ENCODE results near the gene GRK5.

The GRK5 gene

DNA sequence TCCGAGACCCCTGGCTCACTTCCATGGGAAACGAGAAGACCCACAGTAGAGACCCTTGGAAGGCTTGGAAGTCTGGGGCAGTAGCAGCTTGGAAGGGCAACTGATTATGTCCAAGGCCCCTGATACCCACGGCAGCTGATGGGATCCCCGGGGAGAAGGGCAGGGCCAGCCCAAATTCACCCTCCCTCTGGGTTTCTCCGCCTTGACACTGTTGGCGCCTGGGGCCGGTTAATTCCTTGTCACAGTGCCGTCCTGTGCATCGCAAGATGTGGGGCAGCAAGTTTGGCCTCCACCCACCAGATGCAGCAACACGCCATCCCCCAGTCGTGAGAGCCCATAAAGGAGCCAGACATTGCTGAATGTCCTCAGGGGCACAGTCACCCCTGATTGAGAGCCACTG, 245.9 kb downstream of the GRK5 start:
- Histone ChIP-seq H3K56ac (ENCODE audit: low read length) (no peak overlapping the region), H4K5ac (ENCODE audit: low read length) (no peak overlapping the region), H3K4me1 (ENCODE audit: control insufficient read depth, low read depth, low read length) (no peaks in the 10 kb centered on the region), H3K4me3 (ENCODE audit: low read length) (no peak overlapping the region), H3K27ac (ENCODE audit: low read depth, low read length) (no peak overlapping the region), H3K36me3 (ENCODE audit: control insufficient read depth, insufficient read depth, low read length) (no peaks in the 10 kb centered on the region), H3K18ac (ENCODE audit: low read length) (no peak overlapping the region), H2AK5ac (ENCODE audit: low read length) (no peak overlapping the region), H3K27me3 (ENCODE audit: insufficient read depth, low read length, poor library complexity) (no peaks in the 10 kb centered on the region), H4K8ac (ENCODE audit: low read depth, low read length) (no peak overlapping the region), H3K79me1 (ENCODE audit: low read length) (no peaks in the 10 kb centered on the region), H3K4ac (ENCODE audit: low read depth, low read length) (no peak overlapping the region), H3K4me2 (ENCODE audit: low read length) (no peak overlapping the region), H2BK120ac (ENCODE audit: low read depth, low read length) (no peak overlapping the region), H3K9ac (ENCODE audit: low read length) (no peak overlapping the region), H3K23ac (ENCODE audit: low read length) (no peak overlapping the region), H3K79me2 (ENCODE audit: control insufficient read depth, insufficient read depth, low read length) (no peaks in the 10 kb centered on the region), H2BK5ac (ENCODE audit: low read length) (no peak overlapping the region), H2BK15ac (replicated peaks; ENCODE audit: low read depth) (no peak overlapping the region)
- DNase-seq, result no peak
- no CpG with 5 or more reads among the region's 11 CpGs for WGBS (ENCODE audit: extremely low coverage, insufficient coverage, low lambda C conversion rate)

DNA sequence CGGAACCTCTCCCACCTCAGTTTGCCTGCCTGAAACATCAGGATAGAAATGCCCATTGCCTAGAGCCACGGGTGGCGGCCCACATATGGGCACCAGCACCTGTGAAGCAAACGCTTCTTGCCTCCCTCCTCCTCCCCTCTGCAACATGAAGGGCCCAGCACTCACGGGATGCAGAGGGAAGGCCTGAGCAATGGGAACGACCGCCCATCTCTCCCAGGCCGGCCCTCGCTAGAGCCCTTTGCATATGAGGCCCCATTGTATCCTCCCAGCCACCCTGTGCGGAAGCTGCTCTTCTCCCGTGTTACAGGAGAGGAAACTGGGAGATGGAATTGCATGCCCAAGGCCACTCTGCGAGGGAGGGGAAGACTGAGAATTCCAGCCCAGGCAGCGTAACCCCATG, 246.9 kb downstream of the GRK5 start:
- no peak overlapping the region for H3K18ac ChIP-seq (ENCODE audit: low read length)
- no peak overlapping the region for H3K4ac ChIP-seq (ENCODE audit: low read depth, low read length)
- no peak overlapping the region for H4K8ac ChIP-seq (ENCODE audit: low read depth, low read length)
- H3K27ac ChIP-seq (ENCODE audit: low read depth, low read length), result no peak overlapping the region
- H2BK120ac ChIP-seq (ENCODE audit: low read depth, low read length), result no peak overlapping the region
- H3K27me3 ChIP-seq (ENCODE audit: insufficient read depth, low read length, poor library complexity), result no peaks in the 10 kb centered on the region
- no peak overlapping the region for H3K56ac ChIP-seq (ENCODE audit: low read length)
- no peaks in the 10 kb centered on the region for H3K79me1 ChIP-seq (ENCODE audit: low read length)
- no CpG with 5 or more reads among the region's 13 CpGs for WGBS (ENCODE audit: extremely low coverage, insufficient coverage, low lambda C conversion rate)
- no peak overlapping the region for H3K23ac ChIP-seq (ENCODE audit: low read length)
- no peaks in the 10 kb centered on the region for H3K79me2 ChIP-seq (ENCODE audit: control insufficient read depth, insufficient read depth, low read length)
- H3K4me1 ChIP-seq (ENCODE audit: control insufficient read depth, low read depth, low read length), result no peaks in the 10 kb centered on the region
- H3K9ac ChIP-seq (ENCODE audit: low read length), result no peak overlapping the region
- no peak overlapping the region for H2AK5ac ChIP-seq (ENCODE audit: low read length)
- H3K36me3 ChIP-seq (ENCODE audit: control insufficient read depth, insufficient read depth, low read length), result no peaks in the 10 kb centered on the region
- no peak overlapping the region for H4K5ac ChIP-seq (ENCODE audit: low read length)
- H3K4me3 ChIP-seq (ENCODE audit: low read length), result no peak overlapping the region
- H2BK15ac ChIP-seq (replicated peaks; ENCODE audit: low read depth), result no peak overlapping the region
- H3K4me2 ChIP-seq (ENCODE audit: low read length), result no peak overlapping the region
- H2BK5ac ChIP-seq (ENCODE audit: low read length), result no peak overlapping the region
- peak; percentile 54 for DNase-seq

DNA sequence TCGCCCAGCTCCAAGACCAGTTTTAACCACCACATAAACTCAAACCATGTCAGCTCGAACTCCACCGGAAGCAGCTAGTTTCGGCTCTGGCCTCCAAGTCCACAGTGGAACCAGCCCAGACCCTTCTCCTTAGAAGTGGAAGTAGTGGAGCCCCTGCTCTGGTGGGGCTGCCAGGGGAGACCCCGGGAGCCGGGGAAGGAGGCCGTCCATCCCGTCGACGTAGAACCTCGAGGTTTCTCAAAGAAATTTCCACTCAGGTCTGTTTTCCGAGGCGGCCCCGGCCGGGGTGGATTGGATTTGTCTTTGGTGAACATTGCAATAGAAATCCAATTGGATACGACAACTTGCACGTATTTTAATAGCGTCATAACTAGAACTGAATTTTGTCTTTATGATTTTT, 247.6 kb downstream of the GRK5 start:
- Histone ChIP-seq H3K18ac (ENCODE audit: low read length) (no peak overlapping the region), H3K4me3 (ENCODE audit: low read length) (no peak overlapping the region), H4K5ac (ENCODE audit: low read length) (no peak overlapping the region), H3K79me2 (ENCODE audit: control insufficient read depth, insufficient read depth, low read length) (no peaks in the 10 kb centered on the region), H4K8ac (ENCODE audit: low read depth, low read length) (no peak overlapping the region), H3K4ac (ENCODE audit: low read depth, low read length) (no peak overlapping the region), H3K23ac (ENCODE audit: low read length) (no peak overlapping the region), H2AK5ac (ENCODE audit: low read length) (no peak overlapping the region), H3K79me1 (ENCODE audit: low read length) (no peaks in the 10 kb centered on the region), H3K4me2 (ENCODE audit: low read length) (no peak overlapping the region), H2BK120ac (ENCODE audit: low read depth, low read length) (no peak overlapping the region), H2BK15ac (replicated peaks; ENCODE audit: low read depth) (no peak overlapping the region), H3K56ac (ENCODE audit: low read length) (no peak overlapping the region), H3K4me1 (ENCODE audit: control insufficient read depth, low read depth, low read length) (no peaks in the 10 kb centered on the region), H3K9ac (ENCODE audit: low read length) (no peak overlapping the region), H3K27ac (ENCODE audit: low read depth, low read length) (no peak overlapping the region), H3K36me3 (ENCODE audit: control insufficient read depth, insufficient read depth, low read length) (no peaks in the 10 kb centered on the region), H2BK5ac (ENCODE audit: low read length) (no peak overlapping the region), H3K27me3 (ENCODE audit: insufficient read depth, low read length, poor library complexity) (no peaks in the 10 kb centered on the region)
- no CpG with 5 or more reads among the region's 18 CpGs for WGBS (ENCODE audit: extremely low coverage, insufficient coverage, low lambda C conversion rate)
- no peak for DNase-seq

DNA sequence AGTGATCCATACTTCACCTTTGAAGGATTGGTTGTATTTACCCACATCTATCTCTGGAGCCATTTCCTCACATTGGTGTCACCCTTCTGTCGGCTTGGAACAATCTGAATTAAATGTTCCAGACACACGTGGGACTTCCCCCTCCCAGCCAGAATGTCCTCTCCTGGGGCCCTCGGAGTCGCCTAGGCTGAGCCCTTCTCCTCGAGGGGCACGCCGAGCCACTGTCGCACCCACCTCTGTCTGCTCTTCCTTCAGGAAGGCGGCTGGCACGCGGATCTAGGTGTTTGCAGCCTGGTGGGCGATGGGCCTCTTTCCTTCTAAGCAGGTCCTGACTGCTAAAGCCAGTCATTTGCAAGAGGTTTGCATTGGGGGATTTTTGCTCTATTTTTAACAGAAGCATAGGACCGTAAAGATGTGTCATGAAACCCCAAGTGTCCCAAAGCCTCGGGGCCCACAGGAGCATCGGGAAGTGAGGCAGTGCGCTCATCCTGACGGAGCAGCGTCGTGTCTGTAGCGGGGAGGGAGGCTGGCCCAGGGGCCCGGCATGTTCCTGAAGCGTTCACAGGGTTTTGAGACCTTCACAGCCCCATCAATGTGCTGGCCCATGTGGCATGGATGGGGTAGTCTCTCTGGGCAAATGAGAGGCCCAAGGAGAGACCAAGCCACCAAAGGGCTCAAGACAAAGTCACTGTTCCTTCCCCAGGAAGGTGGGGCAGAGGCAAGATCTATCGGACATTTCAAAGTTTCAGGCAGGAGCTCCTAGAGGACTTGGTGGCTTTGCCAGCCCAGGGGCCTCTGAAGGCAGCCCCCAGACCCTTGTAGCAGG, 248.5 kb downstream of the GRK5 start:
- H3K79me1 ChIP-seq (ENCODE audit: low read length), result no peaks in the 10 kb centered on the region
- H2BK120ac ChIP-seq (ENCODE audit: low read depth, low read length), result no peak overlapping the region
- H2BK15ac ChIP-seq (replicated peaks; ENCODE audit: low read depth), result no peak overlapping the region
- no peak overlapping the region for H2AK5ac ChIP-seq (ENCODE audit: low read length)
- H3K23ac ChIP-seq (ENCODE audit: low read length), result no peak overlapping the region
- no CpG with 5 or more reads among the region's 23 CpGs for WGBS (ENCODE audit: extremely low coverage, insufficient coverage, low lambda C conversion rate)
- no peaks in the 10 kb centered on the region for H3K27me3 ChIP-seq (ENCODE audit: insufficient read depth, low read length, poor library complexity)
- H3K4me2 ChIP-seq (ENCODE audit: low read length), result no peak overlapping the region
- H3K9ac ChIP-seq (ENCODE audit: low read length), result no peak overlapping the region
- no peak overlapping the region for H3K56ac ChIP-seq (ENCODE audit: low read length)
- H3K27ac ChIP-seq (ENCODE audit: low read depth, low read length), result no peak overlapping the region
- no peak overlapping the region for H2BK5ac ChIP-seq (ENCODE audit: low read length)
- DNase-seq, result no peak
- H3K18ac ChIP-seq (ENCODE audit: low read length), result no peak overlapping the region
- H3K4me1 ChIP-seq (ENCODE audit: control insufficient read depth, low read depth, low read length), result no peaks in the 10 kb centered on the region
- no peak overlapping the region for H4K8ac ChIP-seq (ENCODE audit: low read depth, low read length)
- H3K4ac ChIP-seq (ENCODE audit: low read depth, low read length), result no peak overlapping the region
- no peak overlapping the region for H3K4me3 ChIP-seq (ENCODE audit: low read length)
- no peaks in the 10 kb centered on the region for H3K79me2 ChIP-seq (ENCODE audit: control insufficient read depth, insufficient read depth, low read length)
- no peak overlapping the region for H4K5ac ChIP-seq (ENCODE audit: low read length)
- no peaks in the 10 kb centered on the region for H3K36me3 ChIP-seq (ENCODE audit: control insufficient read depth, insufficient read depth, low read length)

DNA sequence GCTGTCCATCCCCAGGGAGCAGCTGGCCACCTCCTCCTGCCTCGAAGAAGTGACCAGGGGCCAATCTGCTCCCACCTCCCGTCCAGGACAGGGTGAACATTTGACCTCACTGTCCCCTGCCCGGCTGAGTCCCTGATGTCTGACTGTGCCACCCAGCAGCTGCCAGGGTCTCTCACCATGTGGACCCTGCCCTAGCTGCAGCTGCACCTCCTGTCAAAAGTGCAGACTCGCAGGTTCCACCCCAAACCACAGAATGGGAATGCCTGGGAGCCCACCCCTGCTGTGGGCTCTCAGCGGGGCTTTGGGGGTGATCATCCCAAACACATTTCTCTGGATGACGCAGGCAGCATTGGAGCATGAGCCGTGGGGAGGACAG, 249.1 kb downstream of the GRK5 start:
- no peak overlapping the region for H3K56ac ChIP-seq (ENCODE audit: low read length)
- no peak overlapping the region for H2BK5ac ChIP-seq (ENCODE audit: low read length)
- no peaks in the 10 kb centered on the region for H3K27me3 ChIP-seq (ENCODE audit: insufficient read depth, low read length, poor library complexity)
- no peak overlapping the region for H4K5ac ChIP-seq (ENCODE audit: low read length)
- no peak overlapping the region for H2BK120ac ChIP-seq (ENCODE audit: low read depth, low read length)
- no peak overlapping the region for H3K4me2 ChIP-seq (ENCODE audit: low read length)
- no peak for DNase-seq
- no peak overlapping the region for H3K27ac ChIP-seq (ENCODE audit: low read depth, low read length)
- no peaks in the 10 kb centered on the region for H3K79me2 ChIP-seq (ENCODE audit: control insufficient read depth, insufficient read depth, low read length)
- no peak overlapping the region for H2BK15ac ChIP-seq (replicated peaks; ENCODE audit: low read depth)
- no peaks in the 10 kb centered on the region for H3K36me3 ChIP-seq (ENCODE audit: control insufficient read depth, insufficient read depth, low read length)
- H2AK5ac ChIP-seq (ENCODE audit: low read length), result no peak overlapping the region
- no peak overlapping the region for H3K9ac ChIP-seq (ENCODE audit: low read length)
- no peak overlapping the region for H3K4me3 ChIP-seq (ENCODE audit: low read length)
- no peak overlapping the region for H3K18ac ChIP-seq (ENCODE audit: low read length)
- H3K23ac ChIP-seq (ENCODE audit: low read length), result no peak overlapping the region
- no peak overlapping the region for H3K4ac ChIP-seq (ENCODE audit: low read depth, low read length)
- H3K79me1 ChIP-seq (ENCODE audit: low read length), result no peaks in the 10 kb centered on the region
- H3K4me1 ChIP-seq (ENCODE audit: control insufficient read depth, low read depth, low read length), result no peaks in the 10 kb centered on the region
- no peak overlapping the region for H4K8ac ChIP-seq (ENCODE audit: low read depth, low read length)
- WGBS (ENCODE audit: extremely low coverage, insufficient coverage, low lambda C conversion rate), result no CpG with 5 or more reads among the region's 7 CpGs

Data from mesendoderm (in vitro differentiated cells).